ENCODE data around the gene APOO.
A peak's percentile ranks its signal among the peaks of the same experiment; 100 is the strongest.
"Not testable (repeated sequence)": the region's sequence is repeated elsewhere in the genome, so short reads cannot be mapped to it uniquely, and the experiment has no call there.

APOO gene

GRCh38 chrX:23859238-23859637, 48.5 kb downstream of the APOO start:
- DNase-seq (ENCODE audit: low spot score) = not testable (repeated sequence)

DNA sequence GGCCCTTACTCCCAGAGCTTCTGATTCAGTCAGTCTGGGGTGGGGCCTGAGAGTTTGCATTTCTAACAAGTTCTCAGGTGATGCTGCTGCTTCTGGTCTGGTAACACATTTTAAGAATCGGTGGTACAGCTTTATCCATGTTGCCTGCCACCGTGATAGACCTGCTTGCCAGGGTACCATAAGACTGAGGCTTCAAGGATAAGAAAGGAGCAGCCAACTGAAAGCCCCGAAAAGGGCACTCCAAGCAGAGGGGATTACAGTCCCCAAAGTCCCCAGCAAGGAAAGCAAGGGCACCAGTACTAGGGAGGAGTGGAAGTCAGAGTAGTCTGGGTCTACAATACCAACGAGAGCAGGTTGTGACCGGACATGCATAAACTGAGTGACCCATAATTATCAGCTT, 49.8 kb downstream of the APOO start:
- DNase-seq (ENCODE audit: low spot score) = no peak

DNA sequence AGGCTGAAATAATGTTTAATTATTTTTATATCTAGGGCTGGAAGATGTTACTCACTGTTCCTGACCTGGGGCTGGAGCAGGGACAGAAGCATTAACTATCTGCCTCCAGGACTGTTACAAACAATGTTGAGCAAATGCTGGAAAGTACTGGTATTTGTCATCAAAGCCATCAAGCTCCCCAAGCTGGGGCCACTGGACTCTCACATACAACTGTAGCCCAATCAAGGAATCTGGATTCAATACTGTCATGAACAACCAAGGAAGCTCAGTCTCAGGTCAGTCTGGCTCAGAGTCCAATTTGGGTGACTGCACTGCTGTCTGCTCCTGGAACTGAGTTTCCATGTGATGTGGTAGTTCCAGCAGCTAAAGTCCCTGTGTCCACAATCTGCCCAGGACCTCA, 50.4 kb downstream of the APOO start:
- DNase-seq (ENCODE audit: low spot score) = no peak

- DNase-seq (ENCODE audit: low spot score) = no peak
Measured at GRCh38 chrX:23855569-23855968, 52.2 kb downstream of the APOO start.

DNA sequence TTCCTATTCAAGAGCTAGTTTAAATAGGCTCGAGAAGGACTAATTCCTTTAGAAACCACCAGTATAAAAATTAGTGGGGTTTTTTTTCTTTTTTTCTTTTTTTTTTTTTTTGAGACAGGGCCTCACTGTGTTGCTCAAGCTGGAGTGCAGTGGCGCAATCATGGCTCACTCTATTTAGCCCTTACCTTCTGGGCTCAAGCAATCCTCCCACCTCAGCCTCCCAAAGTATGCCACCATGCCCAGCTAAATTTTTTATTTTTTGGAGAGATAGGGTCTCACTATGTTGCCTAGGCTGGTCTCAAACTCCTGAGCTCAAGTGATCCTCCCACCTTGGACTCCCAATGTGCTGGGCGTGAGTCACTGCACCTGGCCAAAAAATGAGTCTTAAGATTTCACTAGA, 52.8 kb downstream of the APOO start:
- no peak for DNase-seq (ENCODE audit: low spot score)

GRCh38 chrX:23854122-23854521, 53.6 kb downstream of the APOO start:
- DNase-seq (ENCODE audit: low spot score) = no peak

- no peak for DNase-seq (ENCODE audit: low spot score)
Measured at GRCh38 chrX:23851544-23851943, 56.2 kb downstream of the APOO start.

- DNase-seq (ENCODE audit: low spot score) = no peak
Measured at GRCh38 chrX:23849241-23849640, 58.5 kb downstream of the APOO start.

- no peak for DNase-seq (ENCODE audit: low spot score)
Measured at GRCh38 chrX:23845351-23845817, 62.4 kb downstream of the APOO start.

DNA sequence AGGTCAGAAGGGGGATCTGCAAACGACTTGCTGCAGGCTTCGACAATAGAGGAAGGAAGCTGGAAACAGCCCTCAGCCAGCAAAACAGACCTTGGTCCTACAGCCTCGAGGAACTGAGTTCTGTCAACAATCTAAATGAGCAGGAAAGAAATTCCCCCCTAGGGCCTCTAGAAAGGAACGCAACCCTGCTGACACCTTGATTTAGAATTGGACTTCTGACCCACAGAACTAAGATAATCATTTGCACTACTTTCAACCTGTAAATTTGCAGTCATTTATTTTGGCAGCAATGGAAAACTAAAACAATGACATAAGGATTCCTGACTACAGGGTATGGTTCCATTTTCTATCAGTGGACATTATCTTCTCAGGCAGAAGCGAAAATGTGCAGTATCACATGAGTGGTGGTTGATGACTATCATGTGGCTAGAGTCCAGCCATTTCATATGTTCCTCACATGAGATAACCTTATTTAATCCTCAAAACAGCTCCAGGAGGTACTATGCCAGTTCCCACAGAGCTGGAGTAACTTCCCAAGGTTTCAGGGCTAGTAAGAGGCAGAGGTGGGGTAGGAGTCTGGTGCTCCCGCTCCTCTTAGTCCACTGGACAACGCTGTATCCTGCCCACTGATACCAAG, 63.1 kb downstream of the APOO start:
- DNase-seq (ENCODE audit: low spot score) = no peak

DNA sequence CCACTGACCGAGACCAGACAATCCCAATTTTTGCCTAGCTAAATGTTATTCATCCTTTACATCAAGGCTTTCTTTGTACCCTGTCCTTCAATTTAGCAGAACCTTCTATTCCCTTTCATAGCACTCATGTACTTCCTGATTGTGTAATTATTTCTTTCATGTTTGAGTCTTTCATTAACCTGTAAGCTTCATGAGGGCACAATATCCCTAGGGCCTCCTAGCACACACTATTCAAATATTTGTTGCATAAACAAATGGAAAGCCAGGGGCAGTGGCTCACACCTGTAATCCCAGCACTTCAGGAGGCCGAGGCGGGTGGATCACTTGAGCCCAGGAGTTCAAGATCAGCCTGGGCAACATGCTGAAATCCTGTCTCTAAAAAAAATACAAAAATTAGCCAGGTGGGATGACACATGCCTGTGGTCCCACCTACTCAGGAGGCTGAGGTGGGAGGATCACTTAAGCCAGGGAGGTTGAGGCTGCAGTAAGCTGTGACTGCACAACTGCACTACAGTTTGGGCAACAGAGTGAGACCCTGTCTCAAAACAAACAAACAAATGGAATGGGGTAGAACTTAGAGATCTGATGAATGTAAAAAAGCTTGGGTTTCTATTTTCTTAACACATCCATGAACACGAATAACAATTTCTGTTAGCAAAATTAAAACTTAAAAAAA, 65.8 kb downstream of the APOO start:
- no peak for DNase-seq (ENCODE audit: low spot score)

GRCh38 chrX:23840674-23841073, 67.1 kb downstream of the APOO start:
- DNase-seq (ENCODE audit: low spot score) = no peak

DNA sequence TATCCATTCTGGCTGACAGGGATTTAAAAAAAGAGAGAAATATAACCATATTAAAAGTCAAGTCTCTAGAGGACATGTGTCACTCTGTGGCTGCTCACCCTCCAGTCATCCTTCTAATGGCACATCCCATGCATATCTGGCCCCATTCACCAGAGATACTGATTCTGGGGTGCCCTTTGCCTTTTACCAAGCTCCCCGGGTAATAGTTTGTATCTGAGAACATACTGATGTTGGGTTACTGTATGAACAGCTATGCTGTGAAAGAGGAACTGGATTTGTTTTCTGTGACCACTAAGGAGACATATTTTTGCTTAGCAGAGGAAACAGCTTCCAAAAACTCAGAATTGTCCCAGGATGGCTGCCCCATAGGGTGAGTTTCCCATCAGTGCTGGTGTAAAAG, 68.8 kb downstream of the APOO start:
- DNase-seq (ENCODE audit: low spot score) = no peak

DNA sequence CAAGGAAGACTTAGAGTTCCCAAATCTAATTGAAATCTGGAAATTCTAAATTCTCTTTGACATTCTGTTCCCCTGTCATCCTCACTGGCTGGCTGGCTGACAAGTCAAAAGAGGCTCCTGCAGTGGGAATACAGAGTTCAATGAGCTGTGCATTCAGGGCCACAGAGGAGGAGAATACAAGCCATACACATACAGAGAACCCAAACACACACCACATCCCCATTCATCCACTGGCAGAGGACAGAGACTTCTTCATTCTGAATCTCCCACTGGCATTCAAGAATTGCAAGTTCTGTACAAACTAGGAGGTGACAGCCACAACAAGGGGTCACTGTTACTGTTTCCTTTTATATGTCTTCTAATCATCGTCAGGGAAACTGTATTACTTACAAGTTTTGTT, 75.0 kb downstream of the APOO start:
- DNase-seq (ENCODE audit: low spot score) = no peak

DNA sequence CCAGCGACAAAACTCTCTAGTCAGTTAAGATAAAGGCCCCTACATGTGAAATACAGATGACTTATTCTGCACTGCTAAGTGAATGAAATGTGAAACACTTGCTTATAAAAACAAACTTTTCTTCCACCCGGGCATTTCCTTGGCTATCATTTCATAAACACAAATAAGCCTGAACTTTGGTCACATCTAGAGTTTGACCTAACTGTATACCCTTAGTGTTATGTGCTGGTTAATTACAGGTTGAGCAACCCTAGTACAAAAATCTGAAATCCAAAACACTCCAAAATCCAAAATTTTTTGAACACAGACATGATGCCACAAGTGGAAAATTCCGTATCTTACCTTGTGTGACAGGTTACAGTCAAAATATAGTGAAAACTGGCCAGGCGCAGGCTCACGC, 78.9 kb downstream of the APOO start:
- no peak for DNase-seq (ENCODE audit: low spot score)

DNA sequence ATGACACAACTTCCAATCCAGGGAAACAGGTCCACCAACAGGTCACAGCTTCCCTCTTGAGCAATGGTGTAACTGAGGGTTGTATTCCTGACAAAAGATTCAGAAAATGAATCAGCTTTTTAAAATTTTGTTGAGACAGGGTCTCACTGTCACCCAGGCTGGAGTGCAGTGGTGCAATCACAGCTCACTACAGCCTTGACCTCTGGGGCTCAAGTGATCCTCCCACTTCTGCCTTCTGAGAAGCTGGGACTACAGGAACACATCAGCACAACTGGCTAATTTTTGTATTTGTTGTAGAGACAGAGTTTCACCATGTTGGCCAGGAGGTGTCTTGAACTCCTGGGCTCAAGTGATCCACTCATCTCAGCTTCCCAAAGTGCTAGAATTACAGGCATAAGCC, 81.1 kb downstream of the APOO start:
- no peak for DNase-seq (ENCODE audit: low spot score)

- no peak for DNase-seq (ENCODE audit: low spot score)
Measured at GRCh38 chrX:23826216-23826615, 81.5 kb downstream of the APOO start.

DNA sequence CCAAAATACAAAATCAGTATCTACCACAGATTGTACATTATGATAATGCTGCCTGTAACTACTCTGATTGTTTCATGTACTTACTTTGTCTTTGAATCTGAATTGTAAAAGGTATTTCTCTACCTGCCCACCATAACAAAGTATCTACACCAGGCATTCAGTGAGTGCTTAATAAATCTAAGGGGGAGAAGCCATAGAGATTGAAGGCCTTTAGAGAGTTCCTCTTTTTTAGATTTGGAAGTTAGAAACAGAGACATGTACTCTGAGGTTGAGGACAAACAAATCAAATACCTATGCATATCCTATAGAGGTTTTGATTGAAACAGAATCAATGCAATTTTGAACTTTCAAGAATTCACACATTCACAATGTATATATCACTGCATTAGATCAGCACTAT, 82.1 kb downstream of the APOO start:
- DNase-seq (ENCODE audit: low spot score) = no peak

GRCh38 chrX:23822841-23823240, 84.9 kb downstream of the APOO start:
- DNase-seq (ENCODE audit: low spot score) = no peak

- DNase-seq (ENCODE audit: low spot score) = no peak
Measured at GRCh38 chrX:23822397-23822796, 85.3 kb downstream of the APOO start.

DNA sequence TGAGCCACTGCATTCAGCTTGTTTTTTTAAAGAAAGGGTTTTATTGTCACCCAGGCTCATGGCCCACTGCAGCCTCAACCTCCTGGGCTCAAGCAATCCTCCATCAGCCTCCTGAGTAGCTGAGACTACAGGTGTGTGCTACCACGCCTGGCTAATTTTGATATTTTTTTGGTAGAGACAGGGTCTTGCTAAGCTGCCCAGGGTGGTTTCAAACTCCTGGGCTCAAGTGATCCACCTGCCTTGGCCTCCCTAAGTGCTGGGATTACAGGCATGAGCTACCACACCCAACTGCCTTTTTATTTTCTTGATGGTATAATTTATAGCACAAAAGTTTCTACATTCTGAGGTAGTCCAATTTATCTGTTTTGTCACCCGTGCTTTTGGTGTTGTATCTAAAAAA, 85.9 kb downstream of the APOO start:
- DNase-seq (ENCODE audit: low spot score) = no peak

DNA sequence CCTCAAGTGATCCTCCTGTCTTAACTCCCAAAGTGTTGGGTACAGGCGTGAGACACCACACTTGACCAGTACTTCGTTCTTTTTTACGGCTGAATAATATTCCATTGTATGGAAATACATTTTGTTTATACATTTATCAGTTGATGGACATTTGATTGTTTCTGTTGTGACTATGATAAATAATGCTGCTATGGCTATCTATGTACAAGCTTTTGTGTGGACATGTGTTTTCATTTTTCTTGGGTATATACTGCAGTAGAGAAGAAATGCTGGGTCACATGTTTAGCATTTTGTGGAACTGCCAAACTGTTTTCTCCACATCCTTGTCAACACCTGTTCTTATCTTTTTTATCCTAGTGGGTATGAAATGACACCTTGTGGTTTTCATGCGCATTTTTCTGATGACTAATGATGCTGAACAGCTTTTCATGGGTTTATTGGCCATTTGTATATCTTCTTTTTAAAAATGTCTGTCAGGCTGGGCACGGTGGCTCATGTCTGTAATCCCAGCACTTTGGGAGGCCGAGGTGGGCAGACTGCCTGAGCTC, 87.4 kb downstream of the APOO start:
- peak; percentile 28 for DNase-seq (ENCODE audit: low spot score)

GRCh38 chrX:23819385-23820234, 88.1 kb downstream of the APOO start:
- no peak for DNase-seq (ENCODE audit: low spot score)
